ENCODE measurements around the gene BCL6. TPM values are rescaled to one million over a fixed set of nuclear protein-coding genes. Genes with fewer than 3 reads are reported as not detected.

BCL6 gene
- total and polyA plus RNA-seq, 2 of the 8 experiments (the other 6 are each of a cell fraction or from before 2014, with no cell fraction given), result 5.7 to 10.4 TPM

DNA sequence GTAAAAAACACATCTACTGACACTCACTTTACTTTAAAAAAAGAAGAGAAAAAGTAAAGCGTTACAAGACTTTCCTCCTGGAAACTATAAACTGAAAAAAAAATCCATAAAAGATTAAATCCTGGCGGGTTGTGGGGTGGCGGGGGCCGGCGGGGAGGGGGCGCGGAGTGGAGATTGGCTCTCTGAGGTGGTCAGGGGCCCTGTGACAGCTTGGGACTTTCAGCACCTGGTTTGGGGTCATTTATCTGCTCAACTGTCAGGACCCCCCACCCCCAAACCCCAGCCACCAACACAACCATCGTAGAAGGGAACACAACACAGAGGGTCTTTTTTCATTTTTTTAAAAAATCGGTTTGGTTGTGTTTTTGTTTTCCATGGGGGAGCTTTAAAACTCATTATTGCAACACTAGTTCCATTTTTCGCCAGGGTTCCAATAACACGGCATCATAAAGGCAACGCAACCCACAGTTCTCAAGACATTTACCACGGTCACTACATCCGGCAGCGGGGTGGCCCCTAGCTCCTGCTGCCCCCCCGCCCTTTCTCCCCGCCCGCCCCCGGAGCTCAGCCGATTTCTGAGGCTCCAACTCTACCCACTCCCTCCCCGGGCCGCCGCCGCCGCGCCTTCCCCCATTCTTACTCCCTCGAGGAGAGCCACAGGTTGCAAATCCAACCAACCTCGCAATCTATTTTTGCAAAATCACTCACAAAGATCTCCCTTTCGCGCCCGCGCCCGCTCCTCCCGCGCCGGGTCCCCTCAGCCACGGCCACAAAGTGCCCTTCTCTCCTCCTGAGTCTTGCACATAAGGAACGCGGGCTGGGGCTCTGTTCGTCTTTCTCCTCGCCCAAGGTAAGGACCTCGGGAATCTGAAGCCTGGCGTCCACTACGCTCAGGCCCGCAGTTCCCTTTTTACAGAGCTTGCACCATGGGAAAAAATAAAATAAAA lies 1.8 kb downstream of the BCL6 start:
- H3K4me3 ChIP-seq (ENCODE audit: extremely low read depth in 1 of 4, insufficient read depth in 2 of 4, low read depth in 3 of 4, low read length in 4 of 4), result peak overlapping the region; percentile 79 to 91 (median 87)
- no peak overlapping the region for H2AFZ ChIP-seq (ENCODE audit: low read length)
- H2BK120ac ChIP-seq (replicated peaks; ENCODE audit: low read depth, low read length), result no peak overlapping the region
- H3K14ac ChIP-seq (ENCODE audit: insufficient read length), result no peak overlapping the region
- H3K4ac ChIP-seq (replicated peaks; ENCODE audit: insufficient read length, low read depth, low read length), result no peak overlapping the region
- H3K18ac ChIP-seq (ENCODE audit: extremely low read depth, low read length), result peak overlapping the region; percentile 38; the same call in 1 of the 2 replicates
- H3K56ac ChIP-seq (replicated peaks; ENCODE audit: insufficient read length, low read depth, low read length), result peak overlapping the region; percentile 5
- no peaks in the 10 kb centered on the region for H3K36me3 ChIP-seq (ENCODE audit: control insufficient read depth in 2 of 4, insufficient read depth in 4 of 4, low read length in 3 of 4)
- H4K8ac ChIP-seq (ENCODE audit: extremely low read depth, insufficient read depth, low read length), result peak overlapping the region; percentile 53; the same call in 1 of the 2 replicates
- POLR2A ChIA-PET (ENCODE audit: partially characterized antibody), result interaction anchor here (2.9 kb wide), 1 partner anchor 410 kb away, joined by 19 read pairs; the partner anchor contains the start of gene LPP
- WGBS, 2 experiments (ENCODE audit: extremely low coverage in 1 of 2, insufficient coverage in 1 of 2, insufficient read length in 1 of 2, insufficient replicate concordance in 2 of 2, low coverage in 1 of 2, low lambda C conversion rate in 2 of 2, missing lambda C conversion rate in 1 of 2), result 2% methylated on average over 26 of the region's 45 CpGs; no CpG with 5 or more reads in 1 of the 2 experiments
- H4K5ac ChIP-seq (ENCODE audit: insufficient read length, low read depth, low read length), result no peak overlapping the region
- H3K9me3 ChIP-seq (ENCODE audit: insufficient read depth in 2 of 2, low read depth in 1 of 2, low read length in 1 of 2), result no peaks in the 10 kb centered on the region
- H3K4me2 ChIP-seq (ENCODE audit: insufficient read depth in 1 of 2, low read depth in 2 of 2, low read length in 2 of 2), result peak overlapping the region; percentile 86 to 90
- DNase-seq (ENCODE audit: low read depth in 1 of 2, low spot score in 2 of 2) (peak in 1 of 2 experiments; percentile 54), FAIRE-seq (no peak)
- H2BK5ac ChIP-seq (ENCODE audit: low read depth, low read length), result no peak overlapping the region
- peaks cover 27% of the 10 kb centered on the region for H3K23me2 ChIP-seq (ENCODE audit: low read depth, low read length)
- no peak overlapping the region for H2BK15ac ChIP-seq (ENCODE audit: low read length)
- H3K4me1 ChIP-seq (replicated peaks in 1 of 4; ENCODE audit: control insufficient read depth in 3 of 4, insufficient read depth in 4 of 4, low read length in 3 of 4), result peaks cover under 1 to 20% (median 9%) of the 10 kb centered on the region in 4 experiments; a peak in 6 of 7 replicates
- no peak overlapping the region for H3K27ac ChIP-seq (ENCODE audit: low read depth, low read length)
- no peak overlapping the region for H2BK20ac ChIP-seq (ENCODE audit: low read length)
- peaks cover 0 to 10% (median 5%) of the 10 kb centered on the region in 4 experiments; a peak in 3 of 7 replicates for H3K27me3 ChIP-seq (replicated peaks in 1 of 4; ENCODE audit: control insufficient read depth in 3 of 4, extremely low read depth in 1 of 4, insufficient read depth in 3 of 4, low read length in 3 of 4)
- no peak overlapping the region for H3K23ac ChIP-seq (ENCODE audit: insufficient read length)
- no peaks in the 10 kb centered on the region for H3K79me1 ChIP-seq (ENCODE audit: low read depth, low read length)
- peaks cover 0 to 12% of the 10 kb centered on the region in 2 experiments; a peak in 1 of 4 replicates for H3K79me2 ChIP-seq (ENCODE audit: control insufficient read depth in 1 of 2, insufficient read depth in 2 of 2, low read length in 2 of 2)
- H4K91ac ChIP-seq (replicated peaks; ENCODE audit: insufficient read length, low read length), result no peak overlapping the region
- peak; percentile 35 for TF ChIP-seq KDM4A (IDR thresholded peaks at IDR 0.05; ENCODE audit: low read depth, low read length, severe bottlenecking)
- TF ChIP-seq ASH2L (IDR thresholded peaks at IDR 0.05; ENCODE audit: low read length), result peak; percentile 69
- TF ChIP-seq PHF8 (conservative IDR thresholded peaks at IDR 0.05; ENCODE audit: low read depth, low read length), result no peak; the same call in 1 of the 2 replicates
- TF ChIP-seq TAF1 (IDR thresholded peaks at IDR 0.05; ENCODE audit: low read depth, low read length), result no peak
- TF ChIP-seq POLR2A (IDR thresholded peaks at IDR 0.05; ENCODE audit: control extremely low read depth in 1 of 2, low read depth in 2 of 2, low read length in 2 of 2), result no peak
- TF ChIP-seq, protein P1, sequence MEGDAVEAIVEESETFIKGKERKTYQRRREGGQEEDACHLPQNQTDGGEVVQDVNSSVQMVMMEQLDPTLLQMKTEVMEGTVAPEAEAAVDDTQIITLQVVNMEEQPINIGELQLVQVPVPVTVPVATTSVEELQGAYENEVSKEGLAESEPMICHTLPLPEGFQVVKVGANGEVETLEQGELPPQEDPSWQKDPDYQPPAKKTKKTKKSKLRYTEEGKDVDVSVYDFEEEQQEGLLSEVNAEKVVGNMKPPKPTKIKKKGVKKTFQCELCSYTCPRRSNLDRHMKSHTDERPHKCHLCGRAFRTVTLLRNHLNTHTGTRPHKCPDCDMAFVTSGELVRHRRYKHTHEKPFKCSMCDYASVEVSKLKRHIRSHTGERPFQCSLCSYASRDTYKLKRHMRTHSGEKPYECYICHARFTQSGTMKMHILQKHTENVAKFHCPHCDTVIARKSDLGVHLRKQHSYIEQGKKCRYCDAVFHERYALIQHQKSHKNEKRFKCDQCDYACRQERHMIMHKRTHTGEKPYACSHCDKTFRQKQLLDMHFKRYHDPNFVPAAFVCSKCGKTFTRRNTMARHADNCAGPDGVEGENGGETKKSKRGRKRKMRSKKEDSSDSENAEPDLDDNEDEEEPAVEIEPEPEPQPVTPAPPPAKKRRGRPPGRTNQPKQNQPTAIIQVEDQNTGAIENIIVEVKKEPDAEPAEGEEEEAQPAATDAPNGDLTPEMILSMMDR (IDR thresholded peaks at IDR 0.05; ENCODE audit: control extremely low read depth in 1 of 3, insufficient read depth in 1 of 3, low read depth in 1 of 3, low read length in 3 of 3), result no peak
- H2AK5ac ChIP-seq (ENCODE audit: low read depth, low read length), result no peak overlapping the region
- CTCF ChIA-PET (ENCODE audit: partially characterized antibody), result interaction anchor here (0.5 to 1.9 kb wide), 18 partner anchors 9 to 1909 kb away, joined by 3 to 12 read pairs (median 3); no protein-coding TSS in a partner anchor
- peak overlapping the region; percentile 77 for H2BK12ac ChIP-seq (ENCODE audit: low read depth, low read length)
- peak overlapping the region; percentile 70 to 86 (median 74); a peak in 6 of 7 replicates for H3K9ac ChIP-seq (replicated peaks in 1 of 4; ENCODE audit: extremely low read depth in 1 of 4, low read depth in 3 of 4, low read length in 3 of 4)
- H4K20me1 ChIP-seq (replicated peaks in 1 of 2; ENCODE audit: control insufficient read depth in 1 of 2, insufficient read depth in 2 of 2, low read length in 2 of 2), result no peaks in the 10 kb centered on the region
